ENCODE measurements around the gene FPGS. TPM values are rescaled to one million over a fixed set of nuclear protein-coding genes. Genes with fewer than 3 reads are reported as not detected.

FPGS gene
- polyA plus RNA-seq, 2 of the 4 experiments (the other 2 are of a cell fraction) = 28.8 to 48.5 TPM

DNA sequence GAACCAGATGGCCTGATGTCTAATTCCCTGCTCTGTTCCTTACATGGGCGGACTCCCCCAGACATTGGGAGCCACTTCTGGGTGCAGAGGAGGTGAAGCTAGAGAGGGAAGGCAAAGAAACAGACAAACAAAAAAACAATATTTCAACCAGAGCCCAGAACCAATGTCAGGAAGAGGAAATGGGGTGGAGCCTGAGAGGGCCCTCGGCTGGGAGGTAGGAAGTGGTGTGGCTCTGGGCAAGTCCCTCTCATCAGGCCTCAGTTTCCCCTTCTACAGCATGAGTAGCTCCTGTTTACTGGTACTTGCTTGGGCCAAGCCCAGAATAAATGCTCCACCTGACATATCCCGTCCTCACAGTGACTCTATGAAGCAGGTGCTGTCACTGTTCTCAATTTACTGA lies 35.3 kb upstream of the FPGS start:
- 62% methylated on average over 3 of the region's 3 CpGs for WGBS (ENCODE audit: missing lambda C conversion rate)
- no peaks in the 10 kb centered on the region for H3K9me3 ChIP-seq
- H3K4me2 ChIP-seq = no peak overlapping the region
- H3K4me3 ChIP-seq = no peak overlapping the region
- H3K4me1 ChIP-seq = peaks cover 4% of the 10 kb centered on the region; the same call in 1 of the 3 replicates
- CTCF ChIA-PET = interaction anchor here (1.3 to 15.5 kb wide), 7 partner anchors 16 to 357 kb away, joined by 3 to 157 read pairs (median 6); partner anchors contain the start of genes CDK9, SH2D3C and TOR2A
- FAIRE-seq = no peak
- TF ChIP-seq, protein P1, sequence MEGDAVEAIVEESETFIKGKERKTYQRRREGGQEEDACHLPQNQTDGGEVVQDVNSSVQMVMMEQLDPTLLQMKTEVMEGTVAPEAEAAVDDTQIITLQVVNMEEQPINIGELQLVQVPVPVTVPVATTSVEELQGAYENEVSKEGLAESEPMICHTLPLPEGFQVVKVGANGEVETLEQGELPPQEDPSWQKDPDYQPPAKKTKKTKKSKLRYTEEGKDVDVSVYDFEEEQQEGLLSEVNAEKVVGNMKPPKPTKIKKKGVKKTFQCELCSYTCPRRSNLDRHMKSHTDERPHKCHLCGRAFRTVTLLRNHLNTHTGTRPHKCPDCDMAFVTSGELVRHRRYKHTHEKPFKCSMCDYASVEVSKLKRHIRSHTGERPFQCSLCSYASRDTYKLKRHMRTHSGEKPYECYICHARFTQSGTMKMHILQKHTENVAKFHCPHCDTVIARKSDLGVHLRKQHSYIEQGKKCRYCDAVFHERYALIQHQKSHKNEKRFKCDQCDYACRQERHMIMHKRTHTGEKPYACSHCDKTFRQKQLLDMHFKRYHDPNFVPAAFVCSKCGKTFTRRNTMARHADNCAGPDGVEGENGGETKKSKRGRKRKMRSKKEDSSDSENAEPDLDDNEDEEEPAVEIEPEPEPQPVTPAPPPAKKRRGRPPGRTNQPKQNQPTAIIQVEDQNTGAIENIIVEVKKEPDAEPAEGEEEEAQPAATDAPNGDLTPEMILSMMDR (IDR thresholded peaks at IDR 0.05) = no peak
- no peak for TF ChIP-seq FOSB (CRISPR knock-in tag; IDR thresholded peaks at IDR 0.05)
- TF ChIP-seq GATA3 (IDR thresholded peaks at IDR 0.05; ENCODE audit: borderline replicate concordance) = no peak
- TF ChIP-seq, protein P2, sequence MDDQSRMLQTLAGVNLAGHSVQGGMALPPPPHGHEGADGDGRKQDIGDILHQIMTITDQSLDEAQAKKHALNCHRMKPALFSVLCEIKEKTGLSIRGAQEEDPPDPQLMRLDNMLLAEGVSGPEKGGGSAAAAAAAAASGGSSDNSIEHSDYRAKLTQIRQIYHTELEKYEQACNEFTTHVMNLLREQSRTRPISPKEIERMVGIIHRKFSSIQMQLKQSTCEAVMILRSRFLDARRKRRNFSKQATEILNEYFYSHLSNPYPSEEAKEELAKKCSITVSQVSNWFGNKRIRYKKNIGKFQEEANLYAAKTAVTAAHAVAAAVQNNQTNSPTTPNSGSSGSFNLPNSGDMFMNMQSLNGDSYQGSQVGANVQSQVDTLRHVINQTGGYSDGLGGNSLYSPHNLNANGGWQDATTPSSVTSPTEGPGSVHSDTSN (IDR thresholded peaks at IDR 0.05) = no peak
- no peak for TF ChIP-seq PHF8 (IDR thresholded peaks at IDR 0.05; ENCODE audit: borderline replicate concordance, low read depth)
- TF ChIP-seq FOXS1 (CRISPR knock-in tag; IDR thresholded peaks at IDR 0.05) = no peak
- TF ChIP-seq MAX (IDR thresholded peaks at IDR 0.05) = no peak
- TF ChIP-seq, protein P3, sequence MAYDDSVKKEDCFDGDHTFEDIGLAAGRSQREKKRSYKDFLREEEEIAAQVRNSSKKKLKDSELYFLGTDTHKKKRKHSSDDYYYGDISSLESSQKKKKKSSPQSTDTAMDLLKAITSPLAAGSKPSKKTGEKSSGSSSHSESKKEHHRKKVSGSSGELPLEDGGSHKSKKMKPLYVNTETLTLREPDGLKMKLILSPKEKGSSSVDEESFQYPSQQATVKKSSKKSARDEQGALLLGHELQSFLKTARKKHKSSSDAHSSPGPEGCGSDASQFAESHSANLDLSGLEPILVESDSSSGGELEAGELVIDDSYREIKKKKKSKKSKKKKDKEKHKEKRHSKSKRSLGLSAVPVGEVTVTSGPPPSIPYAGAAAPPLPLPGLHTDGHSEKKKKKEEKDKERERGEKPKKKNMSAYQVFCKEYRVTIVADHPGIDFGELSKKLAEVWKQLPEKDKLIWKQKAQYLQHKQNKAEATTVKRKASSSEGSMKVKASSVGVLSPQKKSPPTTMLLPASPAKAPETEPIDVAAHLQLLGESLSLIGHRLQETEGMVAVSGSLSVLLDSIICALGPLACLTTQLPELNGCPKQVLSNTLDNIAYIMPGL (CRISPR knock-in tag; IDR thresholded peaks at IDR 0.05; ENCODE audit: borderline replicate concordance) = no peak
- TF ChIP-seq RCOR1 (IDR thresholded peaks at IDR 0.05; ENCODE audit: low read depth, low read length) = no peak
- TF ChIP-seq, protein P4, sequence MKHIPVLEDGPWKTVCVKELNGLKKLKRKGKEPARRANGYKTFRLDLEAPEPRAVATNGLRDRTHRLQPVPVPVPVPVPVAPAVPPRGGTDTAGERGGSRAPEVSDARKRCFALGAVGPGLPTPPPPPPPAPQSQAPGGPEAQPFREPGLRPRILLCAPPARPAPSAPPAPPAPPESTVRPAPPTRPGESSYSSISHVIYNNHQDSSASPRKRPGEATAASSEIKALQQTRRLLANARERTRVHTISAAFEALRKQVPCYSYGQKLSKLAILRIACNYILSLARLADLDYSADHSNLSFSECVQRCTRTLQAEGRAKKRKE (CRISPR knock-in tag; IDR thresholded peaks at IDR 0.05; ENCODE audit: low read depth) = no peak
- no peak for TF ChIP-seq RNF2 (IDR thresholded peaks at IDR 0.05; ENCODE audit: borderline replicate concordance, low read depth)
- no peak for TF ChIP-seq CHD4 (IDR thresholded peaks at IDR 0.05; ENCODE audit: borderline replicate concordance)
- TF ChIP-seq CBX2 (IDR thresholded peaks at IDR 0.05; ENCODE audit: borderline replicate concordance, low read depth) = no peak
- no peak for TF ChIP-seq RAD21 (conservative IDR thresholded peaks at IDR 0.05 in 1 of 2, IDR thresholded peaks at IDR 0.05 in 1 of 2)
- DNase-seq (ENCODE audit: low read depth in 1 of 2, low spot score in 1 of 2) = no peak
- no peak overlapping the region for H3K27ac ChIP-seq
- POLR2A ChIA-PET = no interaction called here
- ATAC-seq = no peak

DNA sequence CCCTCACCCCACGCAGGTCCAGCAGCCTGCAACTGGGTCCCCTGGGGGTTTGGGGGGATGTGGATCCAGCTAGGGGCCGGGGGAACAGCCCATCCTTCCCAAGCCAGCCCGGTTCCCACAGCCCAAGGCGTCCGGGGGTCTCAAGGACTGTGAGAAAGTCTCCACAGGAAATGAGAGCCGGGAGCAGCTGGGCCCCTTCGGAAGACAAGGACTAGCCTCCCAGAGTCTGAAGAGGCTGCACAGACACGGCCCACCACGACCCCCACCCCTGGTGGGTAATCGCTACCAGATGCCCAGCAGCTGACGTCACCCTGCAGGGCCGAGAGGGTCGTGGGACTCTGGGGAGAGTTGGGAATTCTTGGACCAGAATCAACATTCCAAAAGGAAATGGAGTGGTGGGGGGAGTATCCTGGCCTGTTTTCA lies 34.8 kb upstream of the FPGS start:
- CTCF ChIA-PET = interaction anchor here (1.3 to 15.5 kb wide), 7 partner anchors 16 to 357 kb away, joined by 3 to 157 read pairs (median 6); partner anchors contain the start of genes CDK9, SH2D3C and TOR2A
- no peak overlapping the region for H3K4me2 ChIP-seq
- no peak for TF ChIP-seq ZFP36 (IDR thresholded peaks at IDR 0.05; ENCODE audit: borderline replicate concordance, partially characterized antibody)
- TF ChIP-seq CBX2 (IDR thresholded peaks at IDR 0.05; ENCODE audit: borderline replicate concordance, low read depth) = no peak
- TF ChIP-seq BHLHE40 (IDR thresholded peaks at IDR 0.05; ENCODE audit: low read depth, low read length) = no peak
- TF ChIP-seq HEYL (CRISPR knock-in tag; IDR thresholded peaks at IDR 0.05) = no peak
- TF ChIP-seq HOXA7 (CRISPR knock-in tag; IDR thresholded peaks at IDR 0.05) = no peak
- no peak for TF ChIP-seq MYC (IDR thresholded peaks at IDR 0.05; ENCODE audit: borderline replicate concordance, low read length)
- TF ChIP-seq JUN (IDR thresholded peaks at IDR 0.05) = no peak
- TF ChIP-seq, protein P4 (CRISPR knock-in tag; IDR thresholded peaks at IDR 0.05; ENCODE audit: low read depth) = no peak
- no peak for TF ChIP-seq ESRRA (IDR thresholded peaks at IDR 0.05; ENCODE audit: borderline replicate concordance, low read length)
- no peak for TF ChIP-seq FOSL2 (IDR thresholded peaks at IDR 0.05)
- no peak for TF ChIP-seq FOSL2 (CRISPR knock-in tag; IDR thresholded peaks at IDR 0.05)
- TF ChIP-seq, protein P3 (CRISPR knock-in tag; IDR thresholded peaks at IDR 0.05; ENCODE audit: borderline replicate concordance) = no peak
- TF ChIP-seq KDM1A (IDR thresholded peaks at IDR 0.05; ENCODE audit: low read depth) = no peak
- TF ChIP-seq MAX (IDR thresholded peaks at IDR 0.05) = no peak
- no peak for TF ChIP-seq E2F6 (IDR thresholded peaks at IDR 0.05; ENCODE audit: borderline replicate concordance, low read depth)
- no peak for TF ChIP-seq TP53 (CRISPR knock-in tag; IDR thresholded peaks at IDR 0.05)
- TF ChIP-seq SREBF2 (IDR thresholded peaks at IDR 0.05) = no peak
- ATAC-seq (no peak), FAIRE-seq (no peak), DNase-seq (ENCODE audit: low read depth in 1 of 2, low spot score in 1 of 2) (no peak)
- peaks cover 4% of the 10 kb centered on the region; the same call in 1 of the 3 replicates for H3K4me1 ChIP-seq
- 43% methylated on average over 12 of the region's 13 CpGs for WGBS (ENCODE audit: missing lambda C conversion rate)
- POLR2A ChIA-PET = no interaction called here
- H3K9me3 ChIP-seq = no peaks in the 10 kb centered on the region
- H3K4me3 ChIP-seq = no peak overlapping the region
- H3K27ac ChIP-seq = no peak overlapping the region

Measured in A549 (cell line).